ENCODE results near the gene KANSL1. TPM values are rescaled to one million over a fixed set of nuclear protein-coding genes. Genes with fewer than 3 reads are reported as not detected.

The KANSL1 gene
- total RNA-seq, 1 donor from 2014 or later, result 129 TPM

DNA sequence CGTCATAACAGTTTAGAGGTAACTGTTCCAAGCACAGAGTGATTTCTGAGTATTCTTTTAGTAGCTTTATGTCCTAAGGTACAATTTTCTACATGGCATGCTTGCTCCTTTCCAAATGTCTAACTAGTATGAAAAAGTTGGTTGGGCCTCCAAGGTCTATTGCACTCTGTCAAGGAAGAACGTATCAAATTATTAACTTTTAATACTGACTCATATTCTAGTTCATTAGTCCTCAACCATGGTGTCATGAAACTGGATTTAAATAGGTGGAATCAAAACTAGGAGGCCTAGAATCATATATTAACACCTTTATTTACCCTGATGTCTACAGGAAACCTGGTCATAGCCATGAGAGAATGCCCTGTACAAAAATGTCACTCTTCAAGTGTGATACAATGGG lies 132.8 kb downstream of the KANSL1 start:
- Mint-ChIP-seq H3K27me3 (no peaks in the 10 kb centered on the region), H3K4me1 (ENCODE audit: unreplicated experiment) (peaks cover 5% of the 10 kb centered on the region), H3K27ac (no peak overlapping the region)

DNA sequence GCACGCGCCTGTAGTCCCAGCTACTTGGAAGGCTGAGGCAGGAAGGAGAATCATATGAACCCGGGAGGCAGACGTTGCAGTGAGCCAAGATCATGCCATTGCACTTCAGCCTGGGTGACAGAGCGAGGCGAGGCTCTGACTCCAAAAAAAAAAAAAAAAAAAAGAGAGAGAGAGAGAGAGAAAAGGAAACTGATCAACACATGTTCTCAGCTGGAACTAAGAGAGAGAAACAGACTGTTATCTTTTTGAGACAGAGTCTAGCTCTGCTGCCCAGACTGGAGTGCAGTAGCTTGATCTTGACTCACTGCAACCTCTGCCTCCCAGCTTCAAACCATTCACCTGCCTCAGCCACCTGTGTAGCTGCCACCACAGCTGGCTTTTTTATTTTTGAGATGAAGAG lies 133.7 kb downstream of the KANSL1 start:
- no peaks in the 10 kb centered on the region for H3K9me3 Mint-ChIP-seq

More for the DNA sequence above, 132.8 kb downstream of the KANSL1 start:
- TF ChIP-seq, protein P1, sequence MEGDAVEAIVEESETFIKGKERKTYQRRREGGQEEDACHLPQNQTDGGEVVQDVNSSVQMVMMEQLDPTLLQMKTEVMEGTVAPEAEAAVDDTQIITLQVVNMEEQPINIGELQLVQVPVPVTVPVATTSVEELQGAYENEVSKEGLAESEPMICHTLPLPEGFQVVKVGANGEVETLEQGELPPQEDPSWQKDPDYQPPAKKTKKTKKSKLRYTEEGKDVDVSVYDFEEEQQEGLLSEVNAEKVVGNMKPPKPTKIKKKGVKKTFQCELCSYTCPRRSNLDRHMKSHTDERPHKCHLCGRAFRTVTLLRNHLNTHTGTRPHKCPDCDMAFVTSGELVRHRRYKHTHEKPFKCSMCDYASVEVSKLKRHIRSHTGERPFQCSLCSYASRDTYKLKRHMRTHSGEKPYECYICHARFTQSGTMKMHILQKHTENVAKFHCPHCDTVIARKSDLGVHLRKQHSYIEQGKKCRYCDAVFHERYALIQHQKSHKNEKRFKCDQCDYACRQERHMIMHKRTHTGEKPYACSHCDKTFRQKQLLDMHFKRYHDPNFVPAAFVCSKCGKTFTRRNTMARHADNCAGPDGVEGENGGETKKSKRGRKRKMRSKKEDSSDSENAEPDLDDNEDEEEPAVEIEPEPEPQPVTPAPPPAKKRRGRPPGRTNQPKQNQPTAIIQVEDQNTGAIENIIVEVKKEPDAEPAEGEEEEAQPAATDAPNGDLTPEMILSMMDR (conservative IDR thresholded peaks at IDR 0.05), result no peak
- DNase-seq (ENCODE audit: extremely low spot score, unreplicated experiment), result no peak
- Mint-ChIP-seq H3K4me3 (no peak overlapping the region), H3K9me3 (no peaks in the 10 kb centered on the region), H3K36me3 (peaks cover 30% of the 10 kb centered on the region)

DNA sequence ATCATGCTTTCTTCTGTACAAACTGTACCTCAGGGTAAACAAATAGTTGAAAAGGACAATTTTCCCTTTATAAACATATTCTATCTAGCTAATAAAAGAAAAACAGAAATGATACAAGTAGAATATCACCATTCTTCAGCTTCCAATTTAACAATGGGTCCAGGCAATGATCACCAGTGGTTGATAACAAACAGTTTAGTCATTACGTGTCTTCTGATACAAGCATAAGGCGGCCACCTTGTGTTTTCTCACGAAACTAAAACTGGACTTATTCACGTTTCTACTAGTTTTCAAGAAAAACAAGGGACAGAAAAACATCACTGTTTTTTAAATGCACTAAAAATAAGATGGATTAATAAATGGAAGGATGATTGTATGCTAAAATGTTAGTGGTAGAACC lies 135.9 kb downstream of the KANSL1 start:
- H3K27me3 Mint-ChIP-seq, result no peaks in the 10 kb centered on the region
- H3K36me3 Mint-ChIP-seq, result peaks cover 25% of the 10 kb centered on the region
- H3K4me1 Mint-ChIP-seq (ENCODE audit: unreplicated experiment), result peaks cover 5% of the 10 kb centered on the region
- TF ChIP-seq, protein P1 (conservative IDR thresholded peaks at IDR 0.05), result no peak
- H3K27ac Mint-ChIP-seq, result no peak overlapping the region
- H3K9me3 Mint-ChIP-seq, result no peaks in the 10 kb centered on the region
- no peak for DNase-seq (ENCODE audit: extremely low spot score, unreplicated experiment)
- no peak overlapping the region for H3K4me3 Mint-ChIP-seq

More for the DNA sequence above, 133.7 kb downstream of the KANSL1 start:
- Mint-ChIP-seq H3K36me3 (peaks cover 26% of the 10 kb centered on the region), H3K4me3 (no peak overlapping the region), H3K27ac (no peak overlapping the region), H3K27me3 (no peaks in the 10 kb centered on the region), H3K4me1 (ENCODE audit: unreplicated experiment) (peaks cover 5% of the 10 kb centered on the region)
- no peak for DNase-seq (ENCODE audit: extremely low spot score, unreplicated experiment)
- TF ChIP-seq, protein P1 (conservative IDR thresholded peaks at IDR 0.05), result no peak

DNA sequence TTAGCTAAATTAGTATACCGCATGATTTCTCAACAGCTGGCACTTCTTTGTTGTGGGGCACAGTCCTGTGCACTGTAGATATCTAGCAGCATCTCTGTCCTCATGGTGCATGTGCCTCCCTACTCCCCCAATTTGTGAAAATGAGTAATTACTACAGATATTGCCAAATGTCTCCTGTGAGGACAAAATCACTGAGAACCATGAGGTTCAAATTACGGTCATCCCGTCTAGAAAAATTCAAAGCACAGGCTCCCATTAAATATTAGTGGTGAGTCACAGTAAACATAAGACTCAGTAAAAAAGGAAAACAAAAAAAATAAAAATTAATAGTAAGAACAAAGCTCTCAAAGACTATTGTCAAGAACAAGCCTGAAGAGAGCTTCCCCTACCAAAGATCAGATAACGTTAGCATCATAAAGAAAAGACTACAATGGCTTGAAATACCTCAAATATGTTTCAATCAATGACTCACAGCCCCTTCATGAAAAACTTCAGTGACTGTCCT lies 136.4 kb downstream of the KANSL1 start:
- no peak for DNase-seq (ENCODE audit: extremely low spot score, unreplicated experiment)
- Mint-ChIP-seq H3K36me3 (peaks cover 29% of the 10 kb centered on the region), H3K4me3 (no peak overlapping the region), H3K27ac (no peak overlapping the region), H3K4me1 (ENCODE audit: unreplicated experiment) (peaks cover 8% of the 10 kb centered on the region), H3K27me3 (no peaks in the 10 kb centered on the region), H3K9me3 (no peaks in the 10 kb centered on the region)
- TF ChIP-seq, protein P1 (conservative IDR thresholded peaks at IDR 0.05), result no peak

DNA sequence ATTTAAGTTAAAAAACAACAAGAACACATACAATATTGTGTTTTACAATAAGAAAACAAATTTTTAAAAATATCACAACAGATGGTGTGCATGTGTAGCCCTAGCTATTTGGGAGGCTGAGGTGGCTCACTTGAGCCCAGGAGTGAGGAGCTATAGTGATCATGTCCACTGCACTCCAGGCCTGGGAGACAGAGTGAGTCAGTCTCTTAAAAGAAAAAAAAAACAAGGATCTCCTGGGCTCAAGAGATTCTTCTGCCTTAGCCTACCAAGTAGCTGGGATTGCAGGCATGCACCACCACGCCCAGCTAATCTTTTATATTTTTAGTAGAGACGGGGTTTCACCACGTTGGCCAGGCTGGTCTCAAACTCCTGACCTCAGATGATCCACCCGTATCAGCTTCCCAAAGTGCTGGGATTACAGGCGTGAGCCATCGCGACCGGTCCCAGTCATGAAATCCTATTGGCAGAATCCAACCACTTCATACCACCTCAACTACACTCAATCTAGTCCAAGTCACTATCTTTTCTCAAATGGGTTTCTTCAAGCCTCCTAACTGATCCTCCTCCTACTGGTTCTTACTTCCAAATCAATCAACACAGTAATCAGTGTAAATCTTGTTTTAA lies 139.2 kb downstream of the KANSL1 start:
- peaks cover 35% of the 10 kb centered on the region for H3K36me3 Mint-ChIP-seq
- no peaks in the 10 kb centered on the region for H3K27me3 Mint-ChIP-seq
- H3K4me3 Mint-ChIP-seq, result no peak overlapping the region
- no peak overlapping the region for H3K27ac Mint-ChIP-seq
- TF ChIP-seq, protein P1 (conservative IDR thresholded peaks at IDR 0.05), result no peak
- DNase-seq (ENCODE audit: extremely low spot score, unreplicated experiment), result no peak
- H3K4me1 Mint-ChIP-seq (ENCODE audit: unreplicated experiment), result peaks cover 11% of the 10 kb centered on the region
- no peaks in the 10 kb centered on the region for H3K9me3 Mint-ChIP-seq
